Stimulated activated CD8-positive, alpha-beta memory T cell treated with anti-CD3 and anti-CD28 coated beads, Interleukin-12 subunit alpha, Interleukin-12 subunit beta, amount 100 ng/mL, for 4 hours (primary cell): ENCODE data around the gene PLEKHA5.
"Not testable (repeated sequence)": the region's sequence is repeated elsewhere in the genome, so short reads cannot be mapped to it uniquely, and the experiment has no call there.

Source experiments
- DNase-seq: peaks from one replicate; pipeline ENCODE4 v3.0.0-alpha.2; 2020; ENCODE audit warnings: low read depth

The PLEKHA5 gene

GRCh38 chr12:19326102-19326501 lies 196.6 kb downstream of the PLEKHA5 start:
- no peak for DNase-seq

- no peak for DNase-seq
Measured at GRCh38 chr12:19332196-19332595, 202.7 kb downstream of the PLEKHA5 start.

- DNase-seq: no peak
Measured at GRCh38 chr12:19338405-19338804, 208.9 kb downstream of the PLEKHA5 start.

GRCh38 chr12:19350850-19351249 lies 221.3 kb downstream of the PLEKHA5 start:
- not testable (repeated sequence) for DNase-seq

- no peak for DNase-seq
Measured at GRCh38 chr12:19351346-19351745, 221.8 kb downstream of the PLEKHA5 start.

- DNase-seq: no peak
Measured at GRCh38 chr12:19369691-19370148, 240.2 kb downstream of the PLEKHA5 start.

- no peak for DNase-seq
Measured at GRCh38 chr12:19373586-19373985, 244.1 kb downstream of the PLEKHA5 start.

- DNase-seq: no peak
Measured at GRCh38 chr12:19375888-19376287, 246.4 kb downstream of the PLEKHA5 start.

- no peak for DNase-seq
Measured at GRCh38 chr12:19376691-19377090, 247.2 kb downstream of the PLEKHA5 start.

GRCh38 chr12:19382111-19382526 lies 252.6 kb downstream of the PLEKHA5 start:
- peak; percentile 10 for DNase-seq

- DNase-seq: no peak
Measured at GRCh38 chr12:19382563-19382962, 253.0 kb downstream of the PLEKHA5 start.

- DNase-seq: no peak
Measured at GRCh38 chr12:19387161-19387560, 257.6 kb downstream of the PLEKHA5 start.

GRCh38 chr12:19388131-19388549 lies 258.6 kb downstream of the PLEKHA5 start:
- DNase-seq: no peak

- DNase-seq: no peak
Measured at GRCh38 chr12:19390051-19390598, 260.6 kb downstream of the PLEKHA5 start.

- DNase-seq: not testable (repeated sequence)
Measured at GRCh38 chr12:19392644-19393043, 263.1 kb downstream of the PLEKHA5 start.

GRCh38 chr12:19394385-19394784 lies 264.9 kb downstream of the PLEKHA5 start:
- DNase-seq: no peak

GRCh38 chr12:19397534-19397933 lies 268.0 kb downstream of the PLEKHA5 start:
- DNase-seq: no peak

GRCh38 chr12:19398376-19399363 lies 269.1 kb downstream of the PLEKHA5 start:
- DNase-seq: no peak

GRCh38 chr12:19400649-19401285 lies 271.2 kb downstream of the PLEKHA5 start:
- not testable (repeated sequence) for DNase-seq

- DNase-seq: no peak
Measured at GRCh38 chr12:19402211-19402610, 272.7 kb downstream of the PLEKHA5 start.

- DNase-seq: no peak
Measured at GRCh38 chr12:19402743-19403431, 273.4 kb downstream of the PLEKHA5 start.
